GM18502 (cell line): ENCODE results near the gene KIRREL1.

Experiments used
- ATAC-seq: cut with Tn5 transposase; IDR thresholded peaks from one replicate; pipeline ENCODE4 v1.9.1; 2021; ENCODE audit warnings: mild to moderate bottlenecking; ENCODE audit not compliant: unreplicated experiment, poor library complexity

Gene KIRREL1

DNA sequence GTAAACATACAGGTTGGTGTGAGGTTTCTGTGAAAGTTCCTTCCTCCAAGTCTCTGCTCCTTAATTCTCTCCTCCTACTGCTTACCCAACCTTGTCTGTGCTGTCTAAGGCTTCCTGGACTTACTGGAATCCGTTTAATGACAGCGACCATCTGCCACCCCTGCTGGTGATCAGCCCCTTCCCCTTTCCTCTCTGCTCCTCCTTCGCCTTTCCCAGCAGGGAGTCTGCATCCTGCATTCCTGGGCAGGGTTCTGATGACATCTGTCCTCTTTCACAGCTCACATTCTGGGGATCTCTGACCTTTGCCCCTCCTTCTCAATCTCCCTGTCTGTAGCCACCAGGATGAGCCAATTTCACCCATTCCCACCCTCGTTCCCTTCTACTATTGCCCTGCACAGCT is 66.5 kb downstream of the KIRREL1 start:
- ATAC-seq, result no peak

DNA sequence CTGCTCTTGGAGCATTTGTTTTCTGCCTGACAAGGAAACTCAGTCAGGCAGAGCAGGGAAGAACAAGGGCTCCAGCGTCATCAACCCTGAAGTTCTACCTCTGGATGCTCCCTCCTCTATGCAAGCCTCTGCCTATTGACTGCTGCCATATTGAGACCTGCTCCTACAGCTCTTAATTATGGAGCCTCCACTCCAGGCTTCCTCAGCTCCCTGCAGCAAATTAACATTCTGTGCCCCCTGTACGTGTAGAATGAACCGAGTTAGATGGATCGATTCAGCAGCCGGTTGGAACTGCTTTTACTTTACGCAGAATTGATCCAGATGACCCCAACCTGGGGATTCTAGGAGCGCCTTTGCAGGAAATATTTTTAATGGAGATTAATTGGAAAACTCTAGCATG is 68.7 kb downstream of the KIRREL1 start:
- ATAC-seq, result no peak

GRCh38 chr1:158067662-158068061 is 74.2 kb downstream of the KIRREL1 start:
- no peak for ATAC-seq

GRCh38 chr1:158068918-158069317 is 75.5 kb downstream of the KIRREL1 start:
- no peak for ATAC-seq

DNA sequence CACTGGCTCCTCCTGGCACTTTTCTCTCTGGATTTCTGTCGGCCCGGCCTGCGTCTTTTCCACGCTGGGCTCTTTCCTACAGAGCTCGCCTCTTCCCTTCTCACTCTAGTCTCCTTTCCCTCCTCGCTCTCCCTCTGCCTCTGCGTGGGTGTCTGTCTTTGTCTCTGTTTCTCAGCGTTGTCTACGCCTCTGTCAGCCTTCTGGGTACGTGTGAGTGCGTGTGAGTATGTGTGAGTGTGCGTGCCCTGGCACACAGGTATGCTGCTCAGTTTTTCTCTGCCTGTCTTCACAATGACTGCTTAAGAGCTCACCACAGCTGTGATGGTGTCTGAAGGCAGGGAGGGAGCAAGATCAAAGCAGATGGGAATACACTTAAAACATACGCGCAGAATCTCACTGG is 77.7 kb downstream of the KIRREL1 start:
- ATAC-seq, result no peak

DNA sequence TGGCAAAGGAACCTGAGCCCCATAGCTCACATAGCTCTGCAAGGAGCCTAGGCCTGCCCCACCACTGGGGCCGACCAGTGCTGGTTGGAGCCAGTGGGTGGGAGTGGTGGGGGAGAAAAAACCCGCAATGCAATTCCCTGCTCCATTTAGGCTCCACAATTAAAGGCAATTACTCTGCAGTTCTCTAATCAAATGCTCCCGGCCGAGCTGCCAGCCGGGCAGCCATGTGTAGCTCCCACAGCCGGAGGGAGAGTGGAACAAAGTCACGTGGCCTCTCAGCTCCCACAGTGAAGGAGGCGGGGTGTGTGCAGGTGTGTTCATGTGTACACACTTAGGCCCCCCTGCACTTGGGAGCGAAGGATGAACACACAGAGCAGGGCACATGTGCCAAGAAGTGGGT is 81.6 kb downstream of the KIRREL1 start:
- ATAC-seq, result no peak

- no peak for ATAC-seq
These were observed 83.0 kb downstream of the KIRREL1 start for GRCh38 chr1:158076441-158076840.

- no peak for ATAC-seq
These were observed 84.2 kb downstream of the KIRREL1 start for GRCh38 chr1:158077411-158078256.

DNA sequence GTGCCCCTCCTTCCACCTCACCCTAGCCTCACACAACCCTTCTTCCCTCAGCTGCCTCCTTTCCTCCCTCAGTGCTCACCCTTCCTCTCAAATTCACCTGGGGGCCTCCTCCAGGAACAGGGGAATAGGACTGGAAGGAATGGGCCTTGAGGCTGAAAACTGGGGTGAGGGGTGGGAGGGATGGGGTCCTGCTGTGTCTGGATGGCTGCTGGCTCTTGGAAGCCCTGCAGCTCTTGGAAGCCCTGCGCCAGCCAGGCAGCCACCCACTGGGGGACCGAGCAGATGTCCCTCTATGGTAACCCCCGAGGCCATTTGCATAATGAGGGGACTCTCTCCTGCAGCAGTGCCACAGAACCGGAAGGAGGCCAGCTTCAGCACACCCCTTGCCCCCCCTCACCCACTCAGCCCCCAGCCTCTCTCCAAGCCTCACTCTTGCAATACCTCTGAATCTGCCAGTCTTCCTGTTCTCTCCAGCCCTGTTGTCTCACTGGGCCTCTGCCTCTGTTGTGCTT is 85.2 kb downstream of the KIRREL1 start:
- ATAC-seq, result no peak

DNA sequence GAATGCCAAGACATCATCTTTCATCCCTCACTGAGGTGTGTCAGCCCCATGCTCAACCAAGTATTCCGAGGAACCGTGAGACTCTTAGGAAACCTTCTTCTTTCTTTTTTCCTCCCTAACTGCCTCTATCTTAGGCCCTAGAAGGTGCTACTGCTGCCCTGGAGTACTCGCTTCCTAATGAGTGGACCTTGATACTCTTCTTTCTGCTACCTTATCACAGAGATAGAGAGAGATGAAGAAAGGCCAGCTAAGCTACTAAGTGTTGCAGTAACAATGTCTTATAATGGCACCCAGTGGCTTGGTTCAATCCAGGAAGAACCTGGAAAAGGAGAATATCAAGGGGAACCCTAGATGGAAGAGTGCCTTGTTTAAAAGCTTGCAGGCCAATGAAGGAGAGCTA is 86.6 kb downstream of the KIRREL1 start:
- ATAC-seq, result no peak

GRCh38 chr1:158084336-158084735 is 90.9 kb downstream of the KIRREL1 start:
- ATAC-seq, result no peak

GRCh38 chr1:158084747-158085146 is 91.3 kb downstream of the KIRREL1 start:
- no peak for ATAC-seq

- no peak for ATAC-seq
These were observed 94.0 kb downstream of the KIRREL1 start for GRCh38 chr1:158087320-158087927.

GRCh38 chr1:158089476-158089875 is 96.0 kb downstream of the KIRREL1 start:
- no peak for ATAC-seq

- ATAC-seq, result no peak
These were observed 96.6 kb downstream of the KIRREL1 start for GRCh38 chr1:158089925-158090637.

DNA sequence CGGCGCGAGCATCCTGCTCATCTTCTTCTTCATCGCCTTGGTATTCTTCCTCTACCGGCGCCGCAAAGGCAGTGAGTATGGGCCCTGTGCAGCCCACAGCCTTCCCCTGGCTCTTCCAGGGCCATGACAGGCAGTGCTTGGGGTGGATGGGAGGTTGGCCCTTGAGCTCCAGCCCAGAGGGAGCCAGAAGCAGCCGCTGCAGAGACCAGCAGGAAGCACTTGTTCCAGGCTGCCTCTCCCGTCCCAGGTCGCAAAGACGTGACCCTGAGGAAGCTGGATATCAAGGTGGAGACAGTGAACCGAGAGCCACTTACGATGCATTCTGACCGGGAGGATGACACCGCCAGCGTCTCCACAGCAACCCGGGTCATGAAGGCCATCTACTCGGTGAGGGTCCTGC is 99.9 kb downstream of the KIRREL1 start:
- ATAC-seq, result no peak

GRCh38 chr1:158094571-158094970 is 101.1 kb downstream of the KIRREL1 start:
- ATAC-seq, result no peak

DNA sequence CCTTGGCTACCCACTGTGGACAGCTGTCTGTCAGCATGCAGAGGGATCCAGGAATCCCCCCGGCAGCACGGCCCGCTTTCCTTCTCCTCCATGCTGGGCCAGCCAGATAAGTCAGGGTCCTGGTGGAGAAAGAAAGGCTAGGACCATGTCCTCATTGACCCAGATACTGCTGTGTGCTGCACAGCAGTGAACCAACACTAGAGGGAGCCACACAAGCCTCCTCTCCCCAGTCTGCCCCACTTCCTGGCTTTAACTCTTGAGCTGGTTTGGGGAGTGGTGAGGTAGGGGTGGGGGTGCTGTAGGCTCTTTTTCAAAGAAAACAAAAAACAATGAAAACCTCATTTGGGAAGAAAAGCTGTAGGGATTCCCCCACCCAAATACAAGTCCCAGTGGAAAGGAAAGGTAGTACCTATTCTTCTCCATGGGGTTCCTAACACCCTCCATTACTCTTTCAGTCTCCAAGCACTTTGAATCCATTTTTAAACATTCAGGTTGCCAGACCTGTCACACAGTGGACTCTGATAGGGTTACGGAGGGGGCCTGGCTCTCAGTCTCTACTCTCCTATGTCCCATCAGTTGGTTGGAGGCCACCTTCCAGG is 102.4 kb downstream of the KIRREL1 start:
- ATAC-seq, result no peak

- no peak for ATAC-seq
These were observed 104.8 kb downstream of the KIRREL1 start for GRCh38 chr1:158098256-158098655.

- ATAC-seq, result no peak
These were observed 105.7 kb downstream of the KIRREL1 start for GRCh38 chr1:158099185-158099584.

GRCh38 chr1:158100498-158100897 is 107.1 kb downstream of the KIRREL1 start:
- no peak for ATAC-seq
